HUES64 (cell line): Measurements from ENCODE around the gene PTPN18.

ENCODE experiments used
- H3K27ac ChIP-seq: 2 replicates; pipeline ENCODE4 v1.7.0; 2013; ENCODE audit warnings: low read depth, low read length, inconsistent platforms
- H3K27me3 ChIP-seq: 2 replicates; pipeline ENCODE4 v1.6.1; 2013; ENCODE audit warnings: mild to moderate bottlenecking, low read length; ENCODE audit not compliant: insufficient read depth
- H3K36me3 ChIP-seq: 2 replicates; pipeline ENCODE4 v1.6.1; 2013; ENCODE audit warnings: mild to moderate bottlenecking, low read length; ENCODE audit not compliant: insufficient read depth
- H3K4me1 ChIP-seq: 2 replicates; pipeline ENCODE4 v1.6.1; 2013; ENCODE audit warnings: mild to moderate bottlenecking, low read length, moderate library complexity; ENCODE audit not compliant: insufficient read depth
- H3K4me3 ChIP-seq: 2 replicates; pipeline ENCODE4 v1.5.1; 2013; ENCODE audit warnings: mild to moderate bottlenecking, low read length, moderate library complexity
- H3K9ac ChIP-seq: 2 replicates; pipeline ENCODE4 v1.6.1; 2013; ENCODE audit warnings: mild to moderate bottlenecking, low read depth, low read length
- H3K9me3 ChIP-seq: 2 replicates; pipeline ENCODE4 v1.6.1; 2013; ENCODE audit warnings: low read depth, low read length; ENCODE audit not compliant: insufficient read depth
- WGBS: fragments of 150-250, 120-280 bp; methylation state at CpG from one replicate; pipeline ENCODE4 v1.1.7; 2013; ENCODE audit warnings: missing lambda C conversion rate; 5-methylcytosine and 5-hydroxymethylcytosine counted together

PTPN18 gene

DNA sequence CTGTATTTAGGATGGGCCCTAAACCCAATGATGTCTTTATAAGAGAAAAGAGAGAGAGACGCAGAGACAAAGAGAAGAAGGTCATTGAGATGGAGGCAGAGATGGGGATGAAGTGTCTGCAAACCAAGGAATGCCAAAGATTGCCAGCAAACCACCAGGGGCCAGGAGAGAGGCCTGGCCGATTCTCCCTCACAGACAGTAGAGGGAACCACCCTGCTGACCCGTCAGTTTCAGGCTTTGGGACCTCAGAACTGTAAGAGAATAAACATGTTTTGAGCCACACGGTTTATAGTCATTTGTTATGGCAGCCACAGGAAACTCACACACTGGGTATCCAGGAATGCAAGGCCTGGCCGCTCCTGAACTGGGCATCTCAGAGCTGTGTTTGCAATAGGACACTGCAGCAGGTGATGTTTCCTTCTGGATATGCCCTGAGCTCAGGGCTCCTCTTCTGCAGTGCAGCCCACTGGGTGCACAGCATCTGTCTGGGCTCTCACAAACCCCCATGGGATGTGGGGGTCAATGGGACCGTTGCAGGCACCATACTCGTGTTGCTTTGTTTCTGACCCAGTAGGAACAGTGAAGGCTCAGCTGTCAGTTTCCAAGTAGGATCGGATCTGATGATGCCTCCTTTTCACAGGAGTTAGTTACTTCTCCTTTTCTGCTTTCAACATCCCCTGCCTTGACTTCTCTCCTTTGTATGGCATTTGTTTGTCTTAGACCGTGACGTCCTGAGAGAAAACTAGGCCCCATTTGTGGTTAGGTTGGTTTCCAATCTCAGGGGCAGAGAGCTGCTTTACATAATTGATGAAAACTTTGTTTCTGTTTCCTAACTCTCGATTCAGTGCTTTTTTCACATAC is 20.8 kb downstream of the PTPN18 start:
- H3K27ac ChIP-seq, result no peak overlapping the region
- H3K9ac ChIP-seq, result no peak overlapping the region
- H3K27me3 ChIP-seq, result no peaks in the 10 kb centered on the region
- H3K4me1 ChIP-seq, result 0 out of 2 replicates have a peak, but pooled peaks cover 2% of the 10 kb centered on the region
- WGBS, result 86% methylated on average over 9 of the region's 11 CpGs
- H3K4me3 ChIP-seq, result no peak overlapping the region
- H3K36me3 ChIP-seq, result peaks cover 5% of the 10 kb centered on the region; the same call in 1 of the 2 replicates
- H3K9me3 ChIP-seq, result no peaks in the 10 kb centered on the region

DNA sequence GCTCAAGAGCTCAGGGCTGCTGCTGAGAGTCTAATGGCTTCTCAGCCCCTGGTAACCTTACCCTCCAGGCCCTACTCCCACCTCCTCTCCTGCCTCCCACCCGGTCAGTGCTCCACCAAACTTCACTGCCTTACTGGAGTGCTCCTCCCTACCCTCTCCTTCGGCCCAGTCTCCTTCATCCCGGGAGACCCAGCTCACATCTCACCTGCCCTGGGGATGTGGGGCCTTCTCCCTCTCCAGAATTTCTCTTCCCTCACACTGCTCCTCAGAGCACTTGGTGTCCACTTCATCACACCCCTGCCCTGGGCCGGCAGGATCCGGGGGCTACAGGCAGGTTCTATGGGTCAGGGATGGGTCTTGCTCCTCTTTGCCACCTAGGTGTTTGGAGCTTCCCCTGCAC is 21.6 kb downstream of the PTPN18 start:
- 90% methylated on average over 5 of the region's 5 CpGs for WGBS
- Histone ChIP-seq H3K9me3 (no peaks in the 10 kb centered on the region), H3K27ac (no peak overlapping the region), H3K36me3 (peaks cover 5% of the 10 kb centered on the region; the same call in 1 of the 2 replicates), H3K4me1 (no peaks in the 10 kb centered on the region), H3K4me3 (no peak overlapping the region), H3K9ac (no peak overlapping the region), H3K27me3 (no peaks in the 10 kb centered on the region)

DNA sequence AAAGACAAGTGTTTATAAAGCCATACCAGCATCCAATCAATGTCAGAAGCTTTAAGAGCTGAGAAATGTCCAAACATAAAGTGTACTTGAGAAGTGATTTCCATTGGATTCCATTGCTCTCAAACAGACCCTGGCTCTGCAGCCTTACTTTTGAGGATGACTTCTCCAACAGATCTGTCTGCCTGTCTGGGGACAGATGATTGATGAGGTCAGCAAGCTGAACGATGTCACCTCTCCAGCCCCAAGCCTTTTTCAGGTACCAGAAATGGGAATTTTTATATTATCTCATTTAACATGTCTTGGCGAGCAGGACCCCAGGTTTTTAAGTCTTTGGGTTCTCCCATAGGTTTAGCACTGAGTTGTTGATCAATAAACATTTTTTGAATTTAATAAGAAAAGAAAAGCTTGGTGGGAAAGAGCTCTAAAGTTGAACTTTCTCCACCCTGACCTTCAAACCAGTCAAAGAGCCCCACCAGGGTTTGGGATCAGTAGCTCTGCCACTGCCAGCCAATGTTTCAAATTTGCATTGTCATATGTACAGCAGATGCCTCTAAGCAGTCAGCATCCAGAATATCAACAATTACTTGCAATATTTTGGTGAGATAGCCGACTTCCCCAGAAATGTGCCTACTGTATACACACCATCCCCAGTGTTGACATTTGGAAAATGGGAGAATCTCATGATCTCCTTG is 22.5 kb downstream of the PTPN18 start:
- Histone ChIP-seq H3K36me3 (peaks cover 5% of the 10 kb centered on the region; the same call in 1 of the 2 replicates), H3K4me1 (no peaks in the 10 kb centered on the region), H3K27ac (no peak overlapping the region), H3K9me3 (no peaks in the 10 kb centered on the region), H3K4me3 (no peak overlapping the region), H3K27me3 (no peaks in the 10 kb centered on the region), H3K9ac (no peak overlapping the region)
- 94% methylated on average over 2 of the region's 3 CpGs for WGBS

DNA sequence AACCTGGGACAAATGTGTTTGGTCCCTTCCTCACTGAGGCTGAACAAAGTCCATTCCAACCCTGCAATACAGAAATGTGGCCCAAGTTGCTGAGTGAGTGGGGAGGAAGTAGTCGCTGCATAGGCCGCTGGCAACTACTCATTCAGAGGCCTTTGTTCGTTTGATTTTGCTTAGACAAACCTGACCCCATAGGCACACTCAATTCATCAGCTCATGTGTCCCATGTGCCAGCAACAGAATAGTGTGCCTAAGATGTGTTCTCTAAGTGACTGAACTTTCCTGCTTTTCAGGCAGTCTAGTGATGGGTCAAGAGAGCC is 23.0 kb downstream of the PTPN18 start:
- Histone ChIP-seq H3K4me3 (no peak overlapping the region), H3K4me1 (no peaks in the 10 kb centered on the region), H3K27me3 (no peaks in the 10 kb centered on the region), H3K9ac (no peak overlapping the region), H3K36me3 (peaks cover 5% of the 10 kb centered on the region; the same call in 1 of the 2 replicates), H3K27ac (no peak overlapping the region), H3K9me3 (no peaks in the 10 kb centered on the region)
- WGBS, result 88% methylated on average over 3 of the region's 3 CpGs

DNA sequence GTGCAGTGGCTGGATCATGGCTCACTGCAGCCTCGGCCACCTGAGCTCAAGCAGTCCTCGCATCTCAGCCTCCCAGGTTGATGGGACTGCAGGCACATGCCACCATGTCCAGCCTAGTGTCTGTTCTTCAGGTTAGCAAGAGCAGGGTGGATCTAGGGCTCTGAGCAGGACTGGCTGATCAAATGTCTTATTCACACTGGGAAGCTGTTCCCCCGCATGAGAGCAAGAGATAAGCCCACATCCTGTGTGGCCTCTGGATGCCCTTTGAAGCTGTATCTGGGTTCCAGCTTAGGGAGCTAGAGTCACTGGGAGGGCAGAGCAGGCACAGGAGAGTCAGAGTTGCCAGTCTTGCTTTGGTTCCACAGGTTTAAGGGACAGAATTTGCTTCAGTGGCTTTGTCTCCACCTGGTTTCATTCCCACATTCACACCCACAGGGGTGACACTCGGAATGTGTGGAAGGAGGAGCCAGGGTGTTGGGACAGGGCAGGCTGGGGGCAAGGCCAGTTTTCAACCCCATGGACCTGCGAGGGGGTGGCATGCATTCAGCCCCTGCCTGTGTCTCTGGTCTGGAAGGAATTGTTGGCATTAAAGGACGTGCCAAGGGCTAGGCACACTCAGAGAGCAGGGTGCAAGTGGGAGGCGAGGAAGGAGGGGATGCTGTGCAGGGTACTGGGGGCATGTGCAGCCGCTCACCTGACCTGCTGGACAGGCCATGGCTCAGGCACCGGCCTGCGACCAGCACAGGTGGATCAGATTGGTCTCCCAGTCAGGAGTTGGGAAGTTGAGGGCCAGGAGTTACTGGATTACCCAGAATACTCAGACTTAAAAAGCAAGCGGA is 24.5 kb downstream of the PTPN18 start:
- H3K36me3 ChIP-seq, result peaks cover 5% of the 10 kb centered on the region; the same call in 1 of the 2 replicates
- H3K4me1 ChIP-seq, result no peaks in the 10 kb centered on the region
- H3K9me3 ChIP-seq, result no peaks in the 10 kb centered on the region
- H3K27ac ChIP-seq, result no peak overlapping the region
- no peak overlapping the region for H3K9ac ChIP-seq
- no peaks in the 10 kb centered on the region for H3K27me3 ChIP-seq
- WGBS, result 93% methylated on average over 11 of the region's 11 CpGs
- H3K4me3 ChIP-seq, result no peak overlapping the region

DNA sequence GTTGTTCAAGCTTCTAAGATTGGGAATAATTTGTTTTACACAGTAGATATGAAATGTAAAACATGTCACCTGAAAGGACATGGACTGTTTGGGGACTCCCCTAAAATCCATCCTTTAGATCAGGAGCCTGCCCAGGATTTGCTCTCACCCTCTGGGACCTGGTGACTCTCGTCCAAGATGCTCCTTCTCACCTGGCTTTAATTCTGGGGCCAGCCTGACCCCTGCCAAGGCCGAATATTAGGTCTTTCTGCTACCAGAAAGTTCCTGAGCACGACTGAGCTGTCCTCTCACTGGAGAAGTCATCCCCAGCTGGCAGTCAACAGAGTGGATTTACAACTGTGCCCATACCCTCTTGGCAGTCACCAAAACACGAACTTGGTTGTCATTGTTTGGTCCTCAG is 25.3 kb downstream of the PTPN18 start:
- no peaks in the 10 kb centered on the region for H3K27me3 ChIP-seq
- no peak overlapping the region for H3K9ac ChIP-seq
- H3K36me3 ChIP-seq, result no peaks in the 10 kb centered on the region
- H3K4me3 ChIP-seq, result no peak overlapping the region
- no peak overlapping the region for H3K27ac ChIP-seq
- no peaks in the 10 kb centered on the region for H3K4me1 ChIP-seq
- WGBS, result 87% methylated on average over 4 of the region's 4 CpGs
- no peaks in the 10 kb centered on the region for H3K9me3 ChIP-seq

DNA sequence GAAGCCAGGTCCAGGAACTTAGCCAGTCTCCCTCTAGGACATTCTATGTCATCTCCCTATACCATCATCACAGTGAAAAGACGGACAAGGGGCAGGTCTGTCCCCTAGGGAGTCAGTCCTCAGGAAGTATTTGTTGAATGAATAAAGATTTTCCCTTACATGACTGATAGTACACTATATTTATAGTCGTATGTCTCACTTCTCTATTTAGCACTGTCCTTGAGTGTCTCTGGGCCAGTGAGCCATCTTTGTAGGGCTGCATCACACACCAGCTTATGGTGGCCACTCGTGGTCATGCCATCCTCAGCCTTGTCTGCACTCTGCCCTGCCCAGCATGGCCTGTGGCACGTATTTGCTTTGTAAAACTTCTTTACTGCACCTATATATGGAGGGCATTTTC is 25.8 kb downstream of the PTPN18 start:
- Histone ChIP-seq H3K27ac (no peak overlapping the region), H3K4me3 (no peak overlapping the region), H3K27me3 (no peaks in the 10 kb centered on the region), H3K9ac (no peak overlapping the region), H3K4me1 (no peaks in the 10 kb centered on the region), H3K36me3 (no peaks in the 10 kb centered on the region), H3K9me3 (no peaks in the 10 kb centered on the region)
- 89% methylated on average over 3 of the region's 4 CpGs for WGBS

DNA sequence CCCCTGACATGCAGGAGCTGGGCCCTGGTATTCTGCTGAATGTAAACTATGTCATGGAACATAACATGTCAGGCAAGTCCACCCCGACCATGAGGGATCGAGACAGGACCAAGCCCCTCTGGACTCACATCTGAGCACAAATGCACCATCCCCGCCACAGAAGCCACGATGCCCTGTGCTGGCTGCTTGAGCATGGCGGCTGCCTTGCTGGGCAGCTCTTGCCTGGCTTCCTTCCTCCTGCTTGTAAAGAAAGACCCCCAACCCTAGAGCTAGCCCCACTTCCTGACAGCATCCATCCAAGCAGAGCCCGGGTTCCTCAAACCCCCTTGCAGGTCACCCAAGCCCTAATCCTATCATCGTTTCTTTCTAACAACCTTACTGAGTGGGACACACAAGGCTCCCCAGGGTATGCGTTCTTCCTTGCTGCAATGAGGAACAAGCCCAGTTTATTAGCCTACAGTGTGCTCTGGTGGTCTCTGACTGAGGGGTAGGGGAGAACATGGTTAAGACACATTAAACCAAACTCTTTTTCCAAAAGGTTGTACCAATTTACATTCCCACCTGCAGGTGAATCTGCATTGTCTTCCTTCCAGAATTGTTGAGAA is 26.6 kb downstream of the PTPN18 start:
- Histone ChIP-seq H3K27ac (no peak overlapping the region), H3K4me3 (no peak overlapping the region), H3K4me1 (peaks cover 6% of the 10 kb centered on the region; the same call in 1 of the 2 replicates), H3K9me3 (no peaks in the 10 kb centered on the region), H3K27me3 (no peaks in the 10 kb centered on the region), H3K9ac (no peak overlapping the region), H3K36me3 (no peaks in the 10 kb centered on the region)
- WGBS, result 96% methylated on average over 8 of the region's 8 CpGs

DNA sequence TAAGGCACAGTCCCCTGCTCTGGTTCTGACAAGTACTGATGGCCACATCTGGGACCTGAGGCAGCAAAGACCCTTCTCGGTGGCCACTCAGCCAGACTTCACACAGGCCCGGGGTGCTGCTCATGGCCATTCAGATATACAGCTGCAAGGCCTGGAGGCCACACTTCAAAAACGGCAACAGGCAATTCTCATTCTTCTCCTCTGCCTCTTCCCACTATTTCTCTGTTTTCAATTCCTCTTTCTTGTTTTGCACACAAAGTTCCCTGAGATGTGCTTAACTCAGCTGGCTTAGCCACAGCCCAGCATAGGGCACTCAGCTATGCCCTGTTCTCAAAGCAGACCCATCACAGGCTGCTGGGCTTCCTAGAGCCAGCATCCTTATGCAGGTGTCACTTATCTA is 29.9 kb downstream of the PTPN18 start:
- Histone ChIP-seq H3K36me3 (no peaks in the 10 kb centered on the region), H3K9me3 (no peaks in the 10 kb centered on the region), H3K4me3 (no peak overlapping the region), H3K27me3 (0 out of 2 replicates have a peak, but pooled peaks cover 3% of the 10 kb centered on the region), H3K4me1 (peaks cover 14% of the 10 kb centered on the region; the same call in 1 of the 2 replicates), H3K9ac (no peak overlapping the region), H3K27ac (no peak overlapping the region)
- 93% methylated on average over 3 of the region's 3 CpGs for WGBS

DNA sequence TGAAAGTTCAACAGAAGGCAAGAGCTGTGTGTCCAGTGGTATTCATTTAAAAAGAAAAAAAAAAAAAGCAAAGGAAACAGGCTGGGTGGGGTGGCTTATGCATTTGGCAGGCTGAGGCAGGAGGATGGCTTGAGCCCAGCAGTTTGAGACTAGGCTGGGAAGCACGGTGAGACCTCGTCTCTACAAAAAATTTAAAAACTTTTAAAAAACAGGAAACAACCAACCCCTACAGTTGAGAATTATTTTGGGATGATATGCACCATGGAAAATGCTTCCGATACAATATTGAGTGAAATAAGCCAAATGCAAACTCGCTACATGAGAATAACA is 31.2 kb downstream of the PTPN18 start:
- WGBS, result 100% methylated on average over 2 of the region's 4 CpGs
- Histone ChIP-seq H3K27me3 (peaks cover 7% of the 10 kb centered on the region), H3K9me3 (no peaks in the 10 kb centered on the region), H3K4me3 (no peak overlapping the region), H3K36me3 (no peaks in the 10 kb centered on the region), H3K27ac (no peak overlapping the region), H3K9ac (no peak overlapping the region), H3K4me1 (peaks cover 17% of the 10 kb centered on the region; the same call in 1 of the 2 replicates)
